ENCODE data around the gene CITED1.
"Not testable (repeated sequence)": the region's sequence is repeated elsewhere in the genome, so short reads cannot be mapped to it uniquely, and the experiment has no call there.

The CITED1 gene

DNA sequence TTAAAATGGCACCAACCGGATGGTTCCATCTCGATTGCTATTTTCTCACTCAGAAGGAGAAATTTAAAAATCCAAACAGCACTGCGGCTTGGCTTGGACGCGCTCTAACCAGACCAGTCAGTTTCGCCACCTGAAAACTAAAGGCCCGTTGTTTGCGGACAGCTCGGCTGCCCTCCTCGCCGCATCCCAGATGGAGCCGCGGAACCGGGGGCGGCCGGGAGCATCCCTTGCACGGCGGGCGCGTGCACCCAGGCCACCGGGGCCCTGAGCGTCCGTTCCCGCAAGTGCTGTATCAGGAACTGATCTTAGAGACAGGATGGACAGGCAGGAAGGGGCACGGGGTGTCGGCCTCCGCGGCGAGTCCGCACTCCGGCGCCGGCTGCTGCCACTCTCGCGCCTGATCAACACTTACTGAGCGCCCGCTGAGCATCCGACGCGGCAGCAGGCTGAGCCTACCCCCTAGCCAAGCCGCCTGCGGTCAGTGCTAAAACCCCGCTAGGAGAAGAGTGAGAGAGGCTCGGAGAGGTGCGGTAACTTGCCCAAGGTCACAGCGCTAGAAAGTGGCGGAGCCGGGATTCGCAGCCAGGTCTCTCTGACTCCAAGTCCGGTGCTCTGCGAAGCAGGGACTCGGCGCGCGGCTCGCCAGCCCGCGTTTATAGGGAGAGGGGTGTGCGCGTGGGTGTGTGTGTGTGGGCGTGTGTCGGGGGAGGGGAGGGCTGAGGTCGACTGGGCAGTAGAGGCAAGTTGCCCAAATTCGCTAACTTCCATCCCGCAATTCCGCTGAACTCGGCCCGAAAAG, at the start of gene CITED1:
Gene CITED1 (minus strand): TSS at position 629 of the 799 bp plus-strand sequence. CDS start 3,045 bp downstream, outside the sequence.
- no peak for DNase-seq (ENCODE audit: low read depth)

GRCh38 chrX:72352786-72353185, 47.1 kb upstream of the CITED1 start:
- DNase-seq (ENCODE audit: low read depth) = no peak

- peak; percentile 16 for DNase-seq (ENCODE audit: low read depth)
These were observed 46.1 kb upstream of the CITED1 start for GRCh38 chrX:72351606-72352334.

DNA sequence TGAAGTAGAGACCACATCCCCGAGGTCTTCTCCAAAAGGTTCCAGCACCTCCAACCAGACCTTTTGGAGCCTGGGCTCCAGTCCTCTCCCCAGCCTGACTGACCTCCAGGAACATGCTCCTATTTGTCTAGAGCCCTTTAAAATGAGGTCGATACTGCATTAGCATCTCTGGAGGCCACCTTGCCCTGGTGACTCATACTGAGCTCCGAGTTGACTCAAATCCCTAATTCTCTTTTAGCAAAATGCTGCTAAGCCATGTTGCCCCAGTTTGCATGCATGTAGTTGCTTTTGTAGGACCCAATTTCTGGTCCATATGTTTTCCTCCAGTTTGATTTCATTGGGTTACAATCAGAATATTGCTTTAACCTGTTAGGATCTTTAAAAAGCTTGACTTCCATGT, 43.5 kb upstream of the CITED1 start:
- no peak for DNase-seq (ENCODE audit: low read depth)

- no peak for DNase-seq (ENCODE audit: low read depth)
These were observed 42.7 kb upstream of the CITED1 start for GRCh38 chrX:72348247-72348979.

- no peak for DNase-seq (ENCODE audit: low read depth)
These were observed 41.7 kb upstream of the CITED1 start for GRCh38 chrX:72347366-72347765.

DNA sequence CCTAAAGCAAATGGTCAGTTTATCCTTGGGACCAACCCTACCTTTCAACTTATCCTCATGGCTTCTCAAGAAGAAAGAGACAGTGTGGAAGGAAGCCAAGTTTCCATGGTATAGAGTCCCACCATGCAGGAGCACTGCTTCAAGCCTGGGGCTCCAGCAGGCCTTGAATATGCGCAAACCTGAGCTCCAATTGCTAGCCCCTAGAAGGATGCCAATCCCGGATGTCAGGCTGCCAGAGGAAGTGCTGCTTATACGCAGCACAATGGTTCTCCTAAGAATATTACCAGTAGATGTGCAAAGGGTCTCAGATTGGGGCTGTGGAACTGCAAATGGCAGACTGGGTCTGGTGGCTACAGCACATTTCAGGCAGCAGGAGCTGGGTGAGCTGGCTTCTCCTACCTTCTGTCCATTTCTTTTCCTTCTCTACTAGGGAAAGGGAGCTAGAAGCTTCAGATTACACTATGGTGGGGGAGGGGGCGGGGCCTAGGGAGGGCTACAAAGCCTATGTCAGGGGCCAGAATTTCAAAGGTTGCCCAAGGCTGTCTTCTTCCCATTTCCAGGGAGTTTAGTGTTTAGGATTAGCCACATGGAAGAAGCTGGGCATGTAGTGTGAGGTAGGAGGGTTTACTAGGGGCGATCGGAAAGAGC, 40.7 kb upstream of the CITED1 start:
- no peak for DNase-seq (ENCODE audit: low read depth)

- no peak for DNase-seq (ENCODE audit: low read depth)
These were observed 34.9 kb upstream of the CITED1 start for GRCh38 chrX:72340626-72341025.

DNA sequence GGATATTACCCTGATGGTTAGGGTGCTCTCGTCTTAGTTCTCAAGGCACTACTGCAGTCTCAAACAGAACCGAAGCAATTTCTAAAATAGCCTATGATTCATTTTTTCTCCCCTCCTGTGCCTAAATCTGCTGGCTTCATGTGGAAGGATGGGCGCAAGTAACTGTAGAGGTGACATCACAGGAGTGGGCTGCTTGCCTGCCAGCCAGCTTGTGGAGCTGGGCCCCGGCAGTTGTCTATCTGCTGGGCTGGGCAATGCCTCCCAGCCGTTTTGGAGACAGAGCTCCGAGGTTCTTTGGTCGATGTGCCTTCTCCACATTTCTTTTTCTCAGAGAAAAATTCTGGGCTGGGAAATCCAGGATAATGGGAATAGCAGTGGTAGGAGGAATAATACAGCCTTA, 34.3 kb upstream of the CITED1 start:
- DNase-seq (ENCODE audit: low read depth) = no peak

DNA sequence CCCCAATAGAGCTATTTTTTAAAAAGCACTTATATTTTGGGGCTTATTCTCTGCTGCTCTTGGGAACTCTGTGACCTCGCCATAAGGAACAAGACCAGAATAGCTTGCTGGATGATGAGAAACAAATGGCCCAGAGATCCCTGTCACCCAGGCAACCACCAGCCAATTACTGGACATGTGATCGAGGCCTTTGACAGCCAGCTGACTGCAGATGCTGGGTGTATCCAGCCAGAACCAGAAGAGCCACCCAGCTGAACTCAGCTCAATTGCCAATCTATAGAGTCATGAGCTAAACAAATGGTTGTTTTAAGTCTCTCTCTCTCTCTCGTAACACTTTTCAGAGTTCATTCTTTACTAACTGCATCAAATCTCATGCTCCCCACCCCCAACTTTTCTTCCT, 24.4 kb upstream of the CITED1 start:
- DNase-seq (ENCODE audit: low read depth) = no peak

DNA sequence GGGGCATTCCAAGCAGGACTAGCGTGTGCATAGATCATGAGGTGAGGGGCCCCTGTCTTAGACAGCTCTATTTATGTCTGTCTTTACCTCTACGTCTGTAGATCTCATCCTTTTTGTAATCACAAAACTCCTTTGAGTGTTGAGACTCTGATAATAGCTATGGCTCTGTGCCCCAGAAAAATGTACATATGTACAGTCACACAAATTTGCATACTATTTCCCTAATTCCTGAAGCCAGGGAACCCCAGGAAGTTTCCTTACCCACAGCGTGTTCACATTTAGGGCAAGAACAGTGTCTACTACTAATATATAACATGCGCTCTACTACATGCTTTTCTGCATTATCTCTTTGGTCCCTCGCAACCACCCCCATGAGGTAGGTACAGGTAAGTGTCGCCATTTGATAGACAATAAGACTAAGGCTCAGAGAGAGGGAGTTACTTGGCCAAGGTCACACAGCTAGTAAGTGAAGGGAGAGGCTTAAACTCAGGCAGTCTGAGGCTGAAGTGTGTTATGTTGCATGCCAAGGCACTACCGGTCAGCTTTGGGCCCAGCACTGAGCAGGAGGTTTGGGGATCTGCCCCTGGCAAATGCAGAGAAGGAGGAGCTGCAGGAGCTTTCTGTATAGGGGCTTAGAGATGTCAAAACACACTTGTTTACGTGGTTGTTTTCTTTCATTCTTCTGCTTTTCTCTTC, 21.0 kb upstream of the CITED1 start:
- DNase-seq (ENCODE audit: low read depth) = no peak

DNA sequence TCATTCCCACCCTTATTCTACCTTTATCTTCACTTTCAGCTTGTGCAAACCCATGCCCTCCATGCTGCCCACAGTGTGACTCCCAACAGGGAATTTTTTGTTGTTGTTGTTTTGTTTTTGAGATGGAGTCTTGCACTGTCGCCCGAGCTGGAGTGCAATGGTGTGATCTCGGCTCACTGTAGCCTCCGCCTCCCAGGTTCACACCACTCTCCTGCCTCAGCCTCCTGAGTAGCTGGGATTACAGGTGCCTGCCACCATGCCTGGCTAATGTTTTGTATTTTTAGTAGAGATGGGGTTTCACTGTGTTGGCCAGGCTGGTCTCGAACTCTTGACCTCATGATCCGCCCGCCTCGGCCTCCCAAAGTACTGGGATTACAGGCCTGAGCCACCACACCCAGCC, 13.9 kb upstream of the CITED1 start:
- DNase-seq (ENCODE audit: low read depth) = not testable (repeated sequence)

DNA sequence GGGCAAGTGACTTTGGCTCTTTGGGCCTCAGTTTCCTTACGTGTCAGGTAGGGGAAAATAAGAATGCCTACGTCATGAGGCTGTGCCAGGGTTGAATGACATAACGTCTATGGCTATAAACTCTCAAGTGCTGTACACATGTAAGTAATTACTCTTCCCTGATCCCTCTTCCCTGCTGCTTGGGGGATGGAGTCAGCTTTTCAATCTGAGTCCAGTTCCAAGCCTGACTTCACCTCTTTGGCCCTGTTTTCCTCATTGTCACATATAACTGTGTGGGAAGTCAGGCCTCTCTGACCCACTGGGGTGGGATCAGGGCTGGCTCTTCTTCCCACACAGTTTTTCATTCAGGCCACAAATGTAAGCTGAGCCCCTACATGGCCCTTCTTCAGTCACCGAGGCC, 11.4 kb upstream of the CITED1 start:
- DNase-seq (ENCODE audit: low read depth) = no peak

DNA sequence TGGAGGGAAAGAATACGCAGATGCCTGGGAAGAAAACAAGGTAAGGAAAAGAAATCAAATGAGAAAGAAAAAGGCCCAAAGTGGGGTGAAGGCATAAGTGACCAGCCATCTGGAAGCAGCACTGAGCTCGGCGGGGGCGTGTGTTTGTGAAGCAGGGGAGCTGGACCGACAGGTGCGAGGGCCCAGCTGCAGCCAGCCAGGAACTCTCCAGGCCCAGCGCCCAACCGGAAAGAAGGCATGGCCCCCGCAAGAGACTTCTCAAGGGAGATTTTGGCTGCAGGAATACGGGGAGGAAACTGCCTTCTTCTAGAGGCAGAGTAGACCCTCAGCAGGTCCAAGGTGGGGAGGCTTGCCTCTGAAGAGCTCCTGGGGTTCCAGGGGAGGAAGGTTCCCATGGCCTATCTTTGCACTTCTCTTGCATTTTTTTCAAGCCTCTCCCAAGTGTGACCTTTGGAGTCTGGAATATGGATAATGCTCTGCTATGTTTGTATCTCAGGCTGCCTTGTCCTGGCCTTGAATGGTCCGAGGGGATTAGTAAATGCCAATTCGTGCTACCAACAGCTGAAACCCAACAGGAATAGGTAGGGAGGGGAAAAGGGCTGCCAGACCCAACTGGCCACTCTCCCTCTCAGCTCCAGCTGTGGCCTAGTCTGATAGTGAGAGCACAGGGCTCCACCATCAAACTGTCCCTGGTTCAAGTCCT, 10.8 kb upstream of the CITED1 start:
- DNase-seq (ENCODE audit: low read depth) = no peak

DNA sequence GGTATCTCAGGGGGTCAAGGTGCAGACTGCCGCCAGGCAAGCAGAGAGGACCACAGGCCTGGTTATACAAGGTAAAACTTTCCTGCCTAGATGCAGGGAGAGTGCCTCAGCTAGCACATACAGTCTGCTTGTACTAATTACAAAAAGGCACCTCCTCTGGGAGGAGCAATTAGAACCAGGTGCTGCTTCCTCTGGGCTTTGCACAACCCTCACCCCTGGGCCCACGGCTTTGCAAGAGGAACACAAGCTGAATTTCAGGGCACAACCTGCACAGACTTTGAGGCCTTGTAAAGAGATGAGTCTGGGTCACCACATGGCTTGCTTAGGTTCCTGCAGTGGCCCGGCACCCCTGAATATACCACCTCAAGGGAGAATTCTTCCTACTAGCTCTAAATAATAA, 9.2 kb upstream of the CITED1 start:
- no peak for DNase-seq (ENCODE audit: low read depth)

GRCh38 chrX:72313707-72314641, 8.3 kb upstream of the CITED1 start:
- DNase-seq (ENCODE audit: low read depth) = no peak

GRCh38 chrX:72312311-72312940, 6.7 kb upstream of the CITED1 start:
- no peak for DNase-seq (ENCODE audit: low read depth)

GRCh38 chrX:72309297-72310071, 3.8 kb upstream of the CITED1 start:
- no peak for DNase-seq (ENCODE audit: low read depth)

Data from GM04504 (cell line).